GM23338 (cell line): Measurements from ENCODE around the gene WNT11. TPM values are rescaled to one million over a fixed set of nuclear protein-coding genes. Genes with fewer than 3 reads are reported as not detected.

Experiments
- ATAC-seq: fragments of 200-7000 bp; cut with Tn5 transposase; 3 replicates; pipeline ENCODE4 v1.9.1; 2020
- DNase-seq: peaks from one replicate; pipeline ENCODE4 v3.0.0-alpha.2; 2015; ENCODE audit warnings: low spot score
- H2AFZ ChIP-seq: fragments of 200-600 bp; sonication (generic); 2 replicates; pipeline ENCODE4 v1.8.0; 2016; ENCODE audit warnings: antibody characterized with exemption, mild to moderate bottlenecking, moderate library complexity
- H3F3A ChIP-seq: fragments of 200-600 bp; sonication (generic); replicated peaks from 2 replicates; pipeline ENCODE4 v1.8.0; 2017; ENCODE audit warnings: antibody characterized with exemption, mixed run types, low read depth
- H3K27ac ChIP-seq: fragments of 200-600 bp; sonication (generic); 2 replicates; pipeline ENCODE4 v1.6.1; 2016; ENCODE audit warnings: low read depth
- H3K27me3 ChIP-seq: fragments of 200-600 bp; sonication (generic); 2 replicates; pipeline ENCODE4 v1.8.0; 2016; ENCODE audit warnings: mild to moderate bottlenecking, mixed run types, moderate library complexity; ENCODE audit not compliant: insufficient read depth
- H3K36me3 ChIP-seq: fragments of 200-600 bp; sonication (generic); 2 replicates; pipeline ENCODE4 v1.8.0; 2016; ENCODE audit warnings: mild to moderate bottlenecking; ENCODE audit not compliant: insufficient read depth
- H3K4me1 ChIP-seq: fragments of 200-600 bp; sonication (generic); 2 replicates; pipeline ENCODE4 v1.8.0; 2016; ENCODE audit warnings: mild to moderate bottlenecking, moderate library complexity; ENCODE audit not compliant: insufficient read depth
- H3K4me2 ChIP-seq: fragments of 200-600 bp; sonication (generic); 2 replicates; pipeline ENCODE4 v1.7.1; 2017; ENCODE audit warnings: mixed run types
- H3K4me3 ChIP-seq: fragments of 200-600 bp; sonication (generic); 2 replicates; pipeline ENCODE4 v1.6.1; 2016; ENCODE audit warnings: mixed run types
- H3K79me2 ChIP-seq: fragments of 200-600 bp; sonication (generic); replicated peaks from 2 replicates; pipeline ENCODE4 v1.8.0; 2017; ENCODE audit warnings: mild to moderate bottlenecking; ENCODE audit not compliant: insufficient read depth
- H3K9me2 ChIP-seq: fragments of 200-600 bp; sonication (generic); 2 replicates; pipeline ENCODE4 v1.8.0; 2017; ENCODE audit not compliant: insufficient read depth
- H4K20me1 ChIP-seq: fragments of 200-600 bp; sonication (generic); replicated peaks from 2 replicates; pipeline ENCODE4 v1.8.0; 2017; ENCODE audit warnings: mild to moderate bottlenecking; ENCODE audit not compliant: insufficient read depth
- H3K27ac Mint-ChIP-seq: 2 replicates; pipeline ENCODE4 v1.8.0; 2020; ENCODE audit warnings: inconsistent platforms, mild to moderate bottlenecking, moderate library complexity, mixed read lengths
- H3K27me3 Mint-ChIP-seq: 3 replicates; pipeline ENCODE4 v1.8.0; 2022; ENCODE audit warnings: low read depth, mild to moderate bottlenecking, moderate library complexity, mixed read lengths, inconsistent platforms; ENCODE audit not compliant: insufficient read depth, poor library complexity
- H3K36me3 Mint-ChIP-seq: 3 replicates; pipeline ENCODE4 v1.8.0; 2021; ENCODE audit warnings: low read depth, mild to moderate bottlenecking, inconsistent platforms, moderate library complexity, mixed read lengths
- H3K4me1 Mint-ChIP-seq: 3 replicates; pipeline ENCODE4 v1.8.0; 2020; ENCODE audit warnings: mild to moderate bottlenecking, inconsistent platforms, mixed read lengths
- H3K4me3 Mint-ChIP-seq: 3 replicates; pipeline ENCODE4 v1.8.0; 2021; ENCODE audit warnings: moderate library complexity, mild to moderate bottlenecking, inconsistent platforms, mixed read lengths
- H3K9me3 Mint-ChIP-seq: 3 replicates; pipeline ENCODE4 v1.8.0; 2020; ENCODE audit warnings: moderate library complexity, mild to moderate bottlenecking, inconsistent platforms, mixed read lengths
- EZH2 ChIP-seq: fragments of 200-600 bp; sonication (generic); IDR thresholded peaks from one replicate; pipeline ENCODE4 v1.8.0; 2017; ENCODE audit warnings: antibody characterized with exemption, mild to moderate bottlenecking, low read depth; ENCODE audit not compliant: unreplicated experiment
- JUNB ChIP-seq: IDR thresholded peaks from one replicate; pipeline ENCODE4 v1.6.1; 2016; ENCODE audit warnings: antibody characterized with exemption; ENCODE audit not compliant: unreplicated experiment
- NANOG ChIP-seq: IDR thresholded peaks from 2 replicates; pipeline ENCODE4 v1.6.1; 2016; ENCODE audit warnings: antibody characterized with exemption, borderline replicate concordance
- ZNF114 ChIP-seq: fragments of 250-450 bp; sonication (Bioruptor Pico); IDR thresholded peaks from 2 replicates; pipeline ENCODE4 v1.5.0; 2020; ENCODE audit warnings: mild to moderate bottlenecking, moderate library complexity
- ZNF462 ChIP-seq: fragments of 250-450 bp; sonication (Bioruptor Pico); IDR thresholded peaks from 2 replicates; pipeline ENCODE4 v1.5.0; 2020; ENCODE audit warnings: mild to moderate bottlenecking, moderate library complexity
- polyA plus RNA-seq: library from polyadenylated mRNA; unstranded; fragments of >200 nt; fragmentation: Nextera tagmentation; extraction: Ambion mirVana; gene quantifications from 2 replicates; pipeline ENCODE4 v1.2.1, GENCODE V29; 2016
- total RNA-seq: library from RNA; depleted of rRNA; stranded (reverse); fragments of >200 nt; shearing (Covaris generic); gene quantifications from 2 replicates; pipeline ENCODE4 v1.2.3, GENCODE V29; 2014; rRNA removed
- TF ChIP-seq, protein P1 (sequence below): IDR thresholded peaks from 2 replicates; pipeline ENCODE4 v1.6.1; 2016; ENCODE audit warnings: antibody characterized with exemption

Gene WNT11
- total and polyA plus RNA-seq, 2 experiments from 2014 or later = 0.44 to 0.56 TPM

GRCh38 chr11:76139314-76139713 is 67.0 kb downstream of the WNT11 start:
- no peaks in the 10 kb centered on the region for H3K9me2 ChIP-seq
- H3K36me3 ChIP-seq = no peaks in the 10 kb centered on the region
- H3K27ac ChIP-seq = no peak overlapping the region
- no peak overlapping the region for H3K4me3 Mint-ChIP-seq
- H3K4me1 Mint-ChIP-seq = no peaks in the 10 kb centered on the region
- ATAC-seq = no peak
- no peaks in the 10 kb centered on the region for H3K4me1 ChIP-seq
- no peaks in the 10 kb centered on the region for H3K79me2 ChIP-seq
- no peaks in the 10 kb centered on the region for H3K27me3 ChIP-seq
- H3K36me3 Mint-ChIP-seq = no peaks in the 10 kb centered on the region
- no peak for DNase-seq
- TF ChIP-seq, protein P1, sequence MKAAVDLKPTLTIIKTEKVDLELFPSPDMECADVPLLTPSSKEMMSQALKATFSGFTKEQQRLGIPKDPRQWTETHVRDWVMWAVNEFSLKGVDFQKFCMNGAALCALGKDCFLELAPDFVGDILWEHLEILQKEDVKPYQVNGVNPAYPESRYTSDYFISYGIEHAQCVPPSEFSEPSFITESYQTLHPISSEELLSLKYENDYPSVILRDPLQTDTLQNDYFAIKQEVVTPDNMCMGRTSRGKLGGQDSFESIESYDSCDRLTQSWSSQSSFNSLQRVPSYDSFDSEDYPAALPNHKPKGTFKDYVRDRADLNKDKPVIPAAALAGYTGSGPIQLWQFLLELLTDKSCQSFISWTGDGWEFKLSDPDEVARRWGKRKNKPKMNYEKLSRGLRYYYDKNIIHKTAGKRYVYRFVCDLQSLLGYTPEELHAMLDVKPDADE = no peak
- TF ChIP-seq EZH2 = no peak
- TF ChIP-seq ZNF114 (CRISPR knock-in tag) = no peak
- no peak for TF ChIP-seq NANOG
- TF ChIP-seq ZNF462 = no peak
- TF ChIP-seq JUNB = no peak
- no peak overlapping the region for H3K4me3 ChIP-seq
- H3K27me3 Mint-ChIP-seq = peaks cover 1% of the 10 kb centered on the region
- no peaks in the 10 kb centered on the region for H3F3A ChIP-seq
- no peaks in the 10 kb centered on the region for H3K9me3 Mint-ChIP-seq
- no peaks in the 10 kb centered on the region for H4K20me1 ChIP-seq
- no peak overlapping the region for H3K4me2 ChIP-seq
- no peak overlapping the region; the same call in 1 of the 2 replicates for H3K27ac Mint-ChIP-seq
- H2AFZ ChIP-seq = no peak overlapping the region

Other genes starting within 250 kb of the WNT11 start
- 36.0 and 41.3 TPM in 2 replicates for gene THAP12, start 174.6 kb upstream of the WNT11 start, total RNA-seq
- 20.1 and 24.7 TPM in 2 replicates for gene THAP12, start 174.6 kb upstream of the WNT11 start, polyA plus RNA-seq
- 3.4 and 4.9 TPM in 2 replicates for gene GVQW3, start 174.8 kb upstream of the WNT11 start, total RNA-seq
- gene GVQW3, start 174.8 kb upstream of the WNT11 start, polyA plus RNA-seq = 3.5 and 3.8 TPM in 2 replicates
- 29.0 and 46.9 TPM in 2 replicates for gene EMSY, start 238.5 kb upstream of the WNT11 start, total RNA-seq
- 22.0 and 25.0 TPM in 2 replicates for gene EMSY, start 238.5 kb upstream of the WNT11 start, polyA plus RNA-seq